Activated CD8-positive, alpha-beta memory T cell treated with anti-CD3 and anti-CD28 coated beads, Interleukin-2, amount 50 U/mL, for 1 hour (primary cell): Measurements from ENCODE around the gene CALHM5.

Source experiments
- DNase-seq: peaks from one replicate; pipeline ENCODE4 v3.0.0-alpha.2; 2020; ENCODE audit errors: extremely low read depth

CALHM5 gene

GRCh38 chr6:116547358-116547757 is 35.9 kb downstream of the CALHM5 start:
- no peak for DNase-seq

GRCh38 chr6:116550796-116551195 is 39.4 kb downstream of the CALHM5 start:
- DNase-seq: no peak

- DNase-seq: no peak
These were observed 42.0 kb downstream of the CALHM5 start, which contains the start of gene CALHM4 for GRCh38 chr6:116553451-116553850. Gene CALHM4 (plus strand): TSS chr6:116553751. CDS start chr6:116553794, 43 bp downstream.

GRCh38 chr6:116556065-116556464 is 44.6 kb downstream of the CALHM5 start:
- no peak for DNase-seq

GRCh38 chr6:116556814-116557415 is 45.5 kb downstream of the CALHM5 start:
- DNase-seq: no peak

- no peak for DNase-seq
These were observed 46.5 kb downstream of the CALHM5 start for GRCh38 chr6:116557893-116558292.

- no peak for DNase-seq
These were observed 48.7 kb downstream of the CALHM5 start for GRCh38 chr6:116560130-116560529.

- DNase-seq: no peak
These were observed 50.1 kb downstream of the CALHM5 start for GRCh38 chr6:116561377-116562018.

GRCh38 chr6:116562019-116562403 is 50.6 kb downstream of the CALHM5 start:
- no peak for DNase-seq

- no peak for DNase-seq
These were observed 51.2 kb downstream of the CALHM5 start for GRCh38 chr6:116562614-116563013.

GRCh38 chr6:116563830-116564229 is 52.4 kb downstream of the CALHM5 start:
- no peak for DNase-seq

- DNase-seq: no peak
These were observed 52.9 kb downstream of the CALHM5 start for GRCh38 chr6:116564311-116564710.

GRCh38 chr6:116564921-116565872 is 53.8 kb downstream of the CALHM5 start:
- no peak for DNase-seq

GRCh38 chr6:116568111-116568510 is 56.7 kb downstream of the CALHM5 start:
- no peak for DNase-seq

GRCh38 chr6:116568821-116569755 is 57.6 kb downstream of the CALHM5 start:
- DNase-seq: no peak

- DNase-seq: peak; percentile 98
These were observed 59.6 kb downstream of the CALHM5 start, which contains the start of gene RWDD1 for GRCh38 chr6:116570856-116571682. Gene RWDD1 (plus strand): TSS chr6:116571504. CDS start chr6:116571583, 79 bp downstream.

GRCh38 chr6:116571683-116572000 is 60.2 kb downstream of the CALHM5 start:
- DNase-seq: no peak

GRCh38 chr6:116572162-116572561 is 60.7 kb downstream of the CALHM5 start:
- no peak for DNase-seq
